ENCODE data around the gene MIB2.
"Not testable (repeated sequence)": the region's sequence is repeated elsewhere in the genome, so short reads cannot be mapped to it uniquely, and the experiment has no call there.

Gene MIB2

DNA sequence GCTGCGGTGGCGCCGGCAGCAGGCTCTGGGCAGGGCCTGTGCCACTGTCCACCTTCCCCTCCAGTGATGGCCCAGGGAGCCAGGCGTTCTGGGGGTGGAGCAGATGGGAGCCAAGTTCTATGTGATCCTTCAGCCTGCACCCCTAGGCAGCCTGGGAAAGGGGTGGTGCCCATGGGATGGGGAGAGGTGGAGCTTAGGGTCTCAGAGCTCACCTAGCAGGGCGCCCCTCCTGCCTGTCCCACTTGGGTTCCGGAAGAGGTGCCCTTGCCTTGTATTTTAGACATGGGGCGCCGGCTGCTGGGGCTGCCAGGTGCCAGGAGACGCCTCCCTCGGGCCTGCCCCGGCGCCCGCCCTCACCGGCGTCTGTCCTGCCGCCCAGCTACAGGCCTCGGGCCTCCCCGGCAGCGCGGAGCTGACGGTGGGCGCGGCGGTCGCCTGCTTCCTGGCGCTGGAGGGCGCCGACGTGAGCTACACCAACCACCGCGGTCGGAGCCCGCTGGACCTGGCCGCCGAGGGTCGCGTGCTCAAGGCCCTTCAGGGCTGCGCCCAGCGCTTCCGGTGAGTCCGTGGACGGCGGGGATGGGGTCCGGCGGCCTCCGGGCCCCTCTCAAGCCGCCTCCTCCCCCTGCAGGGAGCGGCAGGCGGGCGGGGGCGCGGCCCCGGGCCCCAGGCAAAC, 13.6 kb downstream of the MIB2 start:
- DNase-seq: peak; percentile 35 to 43

- DNase-seq: peak; percentile 62 to 81
Measured at GRCh38 chr1:1629430-1630190, 14.3 kb downstream of the MIB2 start.

DNA sequence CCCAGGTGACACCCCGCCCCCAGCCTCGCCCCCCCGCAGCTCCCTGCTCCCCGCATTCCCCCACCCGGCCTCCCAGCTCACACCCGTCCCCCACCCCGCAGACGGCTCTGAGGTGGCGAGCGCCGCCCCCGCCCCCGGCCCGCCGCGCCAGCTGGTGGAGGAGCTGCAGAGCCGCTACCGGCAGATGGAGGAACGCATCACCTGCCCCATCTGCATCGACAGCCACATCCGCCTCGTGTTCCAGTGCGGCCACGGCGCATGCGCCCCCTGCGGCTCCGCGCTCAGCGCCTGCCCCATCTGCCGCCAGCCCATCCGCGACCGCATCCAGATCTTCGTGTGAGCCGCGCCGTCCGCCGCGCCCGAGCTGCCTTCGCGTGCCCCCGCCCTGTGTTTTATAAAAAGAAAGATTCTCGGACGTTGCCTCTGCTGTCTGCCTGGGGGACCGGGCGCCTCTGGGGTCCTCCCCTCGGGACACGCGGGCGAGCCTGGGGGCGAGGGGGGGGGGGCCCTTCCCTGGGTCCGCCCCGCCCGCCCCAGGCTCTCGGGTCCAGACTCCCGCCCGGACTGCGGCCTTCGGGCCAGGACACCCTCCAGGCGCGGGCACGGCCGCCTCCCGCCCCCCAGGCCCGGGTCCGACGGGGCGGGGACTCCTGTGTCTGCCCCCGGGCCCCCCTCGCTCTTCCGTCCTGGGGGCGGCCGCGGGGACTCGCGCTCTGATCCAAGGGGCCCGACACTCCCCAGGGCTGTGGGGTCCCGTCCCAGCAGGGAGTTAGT, 15.1 kb downstream of the MIB2 start:
- peak; percentile 86 to 95 for DNase-seq

DNA sequence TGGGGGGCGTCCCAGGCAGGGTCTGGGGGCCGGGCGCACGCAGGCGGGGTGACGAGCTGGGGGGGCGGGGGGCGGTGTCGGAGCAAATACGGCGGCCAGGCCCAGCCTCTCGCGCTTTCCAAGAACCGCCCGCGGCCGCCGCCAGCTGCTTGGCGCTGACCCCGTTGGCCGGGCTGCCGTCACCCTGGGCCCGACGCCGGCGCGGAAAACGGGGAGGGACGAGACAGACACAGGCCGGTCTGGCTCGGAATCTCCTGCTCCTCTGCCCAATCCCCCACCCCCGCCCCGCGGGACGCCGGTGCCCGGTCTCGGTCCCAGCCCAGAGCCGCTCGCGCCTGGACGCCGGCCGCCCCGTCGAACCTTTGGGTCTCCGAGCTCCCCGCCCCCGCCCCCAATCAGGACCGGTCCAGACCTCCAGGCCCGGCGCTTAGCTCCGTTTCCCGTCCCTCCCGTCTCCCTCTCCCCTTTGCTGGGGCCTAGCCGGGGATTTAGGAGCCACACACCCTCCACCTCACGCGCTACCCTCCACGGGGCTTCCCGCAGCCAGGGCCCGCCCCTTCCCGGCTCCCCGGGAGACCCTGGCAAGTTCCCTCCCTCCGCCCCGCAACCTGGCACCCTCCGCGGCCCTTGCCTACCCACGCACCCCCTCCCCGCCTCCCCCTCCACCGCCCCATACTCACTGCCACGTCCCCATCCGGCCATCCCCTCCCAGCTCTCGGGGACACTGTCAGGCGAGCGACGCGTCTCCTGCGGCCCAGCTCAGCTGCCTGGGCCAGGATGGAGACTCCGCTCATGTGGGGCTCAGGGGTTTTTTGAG, 15.9 kb downstream of the MIB2 start:
- no peak for DNase-seq

- DNase-seq: no peak
Measured at GRCh38 chr1:1631782-1632420, 16.6 kb downstream of the MIB2 start, which contains the start of gene MMP23B. Gene MMP23B (plus strand): TSS chr1:1632173. CDS start chr1:1632219, 46 bp downstream.

DNA sequence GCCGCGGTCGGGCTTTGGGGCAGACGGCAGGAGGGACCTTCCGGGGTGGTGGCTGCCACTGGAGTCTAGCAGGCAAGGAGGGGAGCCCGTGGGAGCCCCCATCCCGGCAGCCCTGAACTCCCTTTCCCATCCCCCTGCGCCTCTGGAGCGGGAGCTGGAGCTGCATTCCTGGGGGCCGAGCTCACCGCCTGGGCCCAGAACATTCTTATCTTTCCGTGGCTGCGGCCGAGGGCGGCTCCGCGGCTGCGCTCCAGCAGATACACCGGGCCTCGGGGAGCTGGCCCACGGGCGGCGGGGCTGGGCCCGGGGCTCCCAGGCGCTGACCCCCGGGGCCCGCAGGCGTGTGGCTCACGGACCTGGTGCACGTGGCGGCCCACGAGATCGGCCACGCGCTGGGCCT, 18.1 kb downstream of the MIB2 start:
- DNase-seq: not testable (repeated sequence)

- not testable (repeated sequence) for DNase-seq
Measured at GRCh38 chr1:1634613-1635012, 19.3 kb downstream of the MIB2 start.

- not testable (repeated sequence) for DNase-seq
Measured at GRCh38 chr1:1636621-1637478, 21.6 kb downstream of the MIB2 start.

DNA sequence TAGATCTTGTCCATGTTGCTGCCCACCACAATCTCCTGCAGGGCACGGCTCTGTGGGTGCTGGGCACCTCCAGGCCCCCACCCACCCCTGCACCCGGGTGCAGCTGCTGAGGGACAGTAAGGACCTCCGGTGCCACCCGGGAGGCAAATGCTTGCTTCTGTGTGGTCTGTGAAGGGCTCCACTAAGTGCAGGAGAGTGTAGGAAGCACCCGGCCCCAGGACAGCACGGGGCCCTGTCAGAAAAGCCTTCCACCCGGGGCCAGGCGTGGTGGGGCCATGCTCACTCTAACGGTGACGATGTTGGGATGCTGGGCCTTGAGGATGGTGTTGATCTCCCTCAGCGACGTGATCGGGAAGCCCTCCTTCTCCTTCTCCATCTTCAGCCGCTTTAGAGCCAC, 22.2 kb downstream of the MIB2 start:
- DNase-seq: not testable (repeated sequence)

DNA sequence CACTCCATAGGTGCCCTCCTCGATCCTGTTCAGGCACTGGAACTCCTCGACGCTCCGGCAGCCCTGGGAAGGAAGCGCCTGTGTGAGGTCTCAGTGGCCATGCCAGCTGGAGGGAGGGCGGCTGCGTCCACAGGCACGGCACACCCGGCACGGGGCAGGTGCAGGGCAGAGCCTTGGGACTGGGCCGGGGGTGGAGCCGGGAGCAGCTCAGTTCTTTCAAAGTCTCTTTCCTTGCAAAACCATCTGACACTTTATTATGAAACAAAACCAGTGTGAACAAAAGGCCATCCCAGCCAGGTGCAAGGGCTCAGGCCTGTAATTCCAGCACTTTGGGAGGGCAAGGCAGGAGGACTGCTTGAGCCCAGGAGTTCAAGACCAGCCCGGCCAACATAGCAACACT, 23.2 kb downstream of the MIB2 start:
- DNase-seq: not testable (repeated sequence)

DNA sequence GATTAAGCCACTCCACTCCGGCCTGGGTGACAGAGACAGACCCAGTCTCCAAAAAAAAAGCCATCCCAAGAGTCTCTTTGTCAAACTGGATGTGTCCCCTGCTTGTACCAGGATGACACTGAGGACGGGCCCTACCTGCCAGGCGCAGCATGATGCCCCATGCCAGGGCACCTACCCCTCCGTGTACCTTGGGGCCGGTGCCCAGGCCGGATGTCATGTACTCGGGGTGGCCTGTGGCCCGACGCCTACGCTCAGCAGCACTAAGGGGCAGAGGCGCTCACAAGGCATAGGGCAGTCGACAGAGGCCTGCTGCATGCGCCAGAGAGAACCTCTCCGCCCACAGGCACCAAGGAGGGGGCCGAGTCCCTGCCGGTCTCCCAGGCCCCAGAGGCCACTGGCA, 24.1 kb downstream of the MIB2 start:
- DNase-seq: not testable (repeated sequence)

- DNase-seq: not testable (repeated sequence)
Measured at GRCh38 chr1:1640081-1640480, 24.8 kb downstream of the MIB2 start.

DNA sequence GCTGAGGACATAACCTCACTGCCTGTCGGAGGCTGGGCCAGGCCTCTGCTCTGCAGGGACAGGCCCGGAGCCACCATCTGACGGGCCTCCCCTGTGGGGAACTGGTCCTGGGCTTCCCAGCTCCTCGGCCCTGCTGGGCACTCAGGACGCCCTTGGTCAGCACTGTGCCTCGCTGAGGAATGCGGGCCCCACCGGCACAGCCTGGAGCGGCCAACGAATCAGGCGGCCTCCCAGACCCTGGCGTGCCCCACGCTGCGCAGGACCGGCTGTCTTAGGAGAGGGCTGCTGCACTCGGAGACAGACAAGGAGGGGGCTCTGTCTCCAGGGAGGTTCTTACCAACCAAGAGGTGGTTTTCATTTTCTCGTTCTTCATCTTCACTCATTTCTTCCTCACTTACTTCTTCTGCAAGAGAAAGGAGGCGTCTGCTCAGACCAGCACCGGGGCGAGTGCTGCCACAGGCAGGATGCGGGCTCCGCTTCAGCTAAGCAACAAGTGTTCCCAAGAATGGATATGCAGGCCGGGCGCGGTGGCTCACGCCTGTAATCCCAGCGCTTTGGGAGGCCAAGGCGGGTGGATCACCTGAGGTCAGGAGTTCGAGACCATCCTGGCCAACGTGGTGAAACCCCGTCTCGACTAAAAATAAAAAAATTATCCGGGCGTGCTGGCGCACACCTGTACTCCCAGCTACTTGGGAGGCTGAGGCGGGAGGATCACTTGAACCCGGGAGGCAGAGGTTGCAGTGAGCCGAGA, 25.6 kb downstream of the MIB2 start:
- DNase-seq: not testable (repeated sequence)

DNA sequence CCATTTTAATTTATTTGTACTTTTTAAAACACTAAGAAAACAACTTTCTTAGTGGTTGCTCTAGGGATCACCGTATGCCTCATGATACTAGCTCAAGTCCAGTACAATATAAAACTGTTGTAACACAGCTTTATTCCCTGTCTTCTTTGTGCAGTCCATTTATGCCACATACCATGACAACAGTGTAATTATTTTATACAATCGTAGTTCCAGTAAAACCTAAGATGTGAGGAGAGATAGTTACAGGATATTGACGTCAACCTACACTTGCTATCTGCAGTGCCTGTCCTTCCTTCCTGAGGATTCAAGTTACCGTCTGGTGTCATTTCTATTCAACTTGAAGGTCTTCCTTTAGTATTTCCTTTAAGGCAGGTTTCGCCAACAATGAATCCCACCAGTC, 31.0 kb downstream of the MIB2 start:
- DNase-seq: not testable (repeated sequence)

- not testable (repeated sequence) for DNase-seq
Measured at GRCh38 chr1:1647567-1648241, 32.4 kb downstream of the MIB2 start.

GRCh38 chr1:1648265-1648664, 33.0 kb downstream of the MIB2 start:
- DNase-seq: not testable (repeated sequence)

DNA sequence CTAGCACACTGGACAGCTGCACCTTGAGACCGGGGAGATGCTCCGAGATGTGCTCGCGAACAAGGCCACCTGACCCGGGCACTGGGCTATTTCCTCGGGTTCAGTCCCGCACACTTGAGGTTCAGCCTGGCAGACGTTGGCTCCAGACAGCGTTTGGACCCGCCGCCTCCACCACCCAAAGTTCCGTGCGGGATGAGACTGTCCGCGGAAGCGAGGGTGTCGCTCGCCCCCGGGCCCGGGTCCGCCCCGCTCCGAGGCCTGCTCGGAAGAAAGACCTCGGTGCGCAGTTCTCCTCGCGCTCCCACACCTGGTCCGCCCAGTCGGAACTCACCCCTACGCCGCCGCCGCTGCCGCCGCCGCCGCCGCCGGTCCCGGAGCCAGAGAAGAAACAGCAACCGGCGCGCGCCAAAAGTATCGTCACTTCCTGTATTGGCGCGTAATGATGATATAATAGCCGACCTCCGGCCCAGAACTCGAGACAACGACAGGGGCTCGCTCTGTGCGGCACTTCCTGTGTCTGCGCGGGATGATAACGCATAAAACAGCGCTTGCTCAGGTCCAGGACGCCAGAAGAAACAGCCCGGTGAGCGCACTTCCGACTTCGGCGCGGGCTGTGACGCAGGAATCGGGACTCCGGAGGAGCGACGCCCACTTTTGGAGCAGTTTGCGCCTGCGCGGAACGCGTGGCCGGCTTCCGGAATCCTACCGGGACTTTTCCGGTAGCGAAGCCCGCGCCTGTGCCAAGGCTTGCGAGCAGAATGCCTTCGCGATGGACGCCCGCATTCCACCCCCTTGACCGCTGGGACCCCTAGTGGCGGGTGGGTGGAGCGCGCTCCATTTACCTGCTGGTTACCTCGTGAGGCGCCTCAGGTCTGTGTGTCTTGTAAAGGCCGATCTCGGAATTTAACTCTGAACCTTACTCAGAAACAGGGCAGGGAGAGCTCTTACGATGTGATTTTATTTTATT, 43.6 kb downstream of the MIB2 start, which contains the start of gene CDK11B:
TSS of gene CDK11B (minus strand) at position 422 of the 967 bp plus-strand sequence. CDS start 1,519 bp downstream, outside the sequence.
- peak; percentile 98 to 99 for DNase-seq

- not testable (repeated sequence) for DNase-seq
Measured at GRCh38 chr1:1662392-1662791, 47.1 kb downstream of the MIB2 start.
